Activated CD4-positive, alpha-beta T cell treated with anti-CD3 and anti-CD28 coated beads, Interleukin-10, Interleukin-2, amounts not matched to agents 100 ng/mL and 50 ng/mL, durations not matched to agents 16 hours and 8 hours (primary cell): ENCODE measurements around the gene MYH3.
A peak's percentile ranks its signal among the peaks of the same experiment; 100 is the strongest.

ENCODE experiments used
- DNase-seq: peaks from one replicate; pipeline ENCODE4 v3.0.0-alpha.2; 2020

MYH3 gene

DNA sequence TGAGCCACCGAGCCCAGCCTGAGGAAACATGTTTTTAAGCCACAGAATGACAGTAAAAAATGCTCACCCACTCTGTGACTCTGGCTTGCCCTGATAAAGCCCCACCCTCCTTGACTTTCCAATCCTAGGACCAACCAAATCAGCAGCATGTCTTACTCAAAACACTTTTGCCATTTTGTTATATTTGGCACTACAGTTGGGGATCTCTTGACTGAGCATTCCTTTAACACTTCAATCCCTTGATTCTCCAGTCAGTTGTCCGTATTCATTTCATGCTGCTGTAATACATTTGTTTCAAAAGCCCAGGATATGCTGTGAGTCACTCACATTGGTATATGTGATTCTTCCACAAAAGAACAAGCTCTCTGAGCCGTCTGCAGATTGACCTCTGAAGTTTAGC, 8.2 kb downstream of the MYH3 start:
- no peak for DNase-seq

DNA sequence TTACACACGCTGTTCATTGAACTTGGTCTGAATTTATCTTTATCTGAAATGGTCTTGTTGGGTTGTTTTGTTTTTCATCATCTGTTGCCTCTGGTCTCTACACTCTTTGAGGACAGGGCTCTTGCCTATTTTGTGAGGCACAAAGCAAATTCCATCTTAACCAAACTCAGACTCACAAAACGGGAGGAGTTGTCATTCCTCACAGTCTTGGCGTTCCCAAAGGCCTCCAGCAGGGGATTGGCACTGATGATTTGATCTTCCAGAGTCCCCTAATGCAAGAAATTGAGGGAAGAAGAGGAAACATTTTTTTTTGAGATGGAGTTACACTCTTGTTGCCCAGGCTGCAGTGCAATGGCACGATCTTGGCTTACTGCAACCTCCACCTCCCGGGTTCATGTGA, 8.7 kb downstream of the MYH3 start:
- no peak for DNase-seq

DNA sequence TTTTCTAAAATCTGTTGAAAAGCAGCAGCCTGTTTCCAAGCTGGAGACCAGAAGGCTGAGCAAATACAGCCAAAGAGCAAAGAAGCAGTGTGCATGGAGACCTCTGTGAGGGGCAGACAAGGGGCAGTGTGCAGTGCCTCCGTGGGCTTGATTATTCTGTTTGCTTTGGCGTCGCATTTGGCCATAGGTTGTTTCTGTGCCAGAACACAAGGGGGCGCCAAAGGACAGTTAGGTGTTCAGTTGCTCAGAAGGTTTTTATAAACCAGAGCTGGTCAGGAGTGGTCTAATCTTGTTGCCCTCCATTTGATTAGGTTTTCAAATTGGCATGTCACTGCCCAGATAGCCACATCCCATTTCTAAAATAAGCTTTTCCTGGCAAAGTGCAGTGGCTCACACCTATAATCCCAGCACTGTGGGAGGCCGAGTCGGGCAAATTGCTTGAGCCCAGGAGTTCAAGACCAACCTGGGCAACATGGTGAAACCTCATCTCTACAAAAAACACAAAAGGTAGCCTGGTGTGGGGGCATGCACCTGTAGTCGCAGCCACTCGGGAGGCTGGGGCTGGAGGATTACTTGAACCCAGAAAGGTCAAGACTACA, 10.6 kb downstream of the MYH3 start:
- peak; percentile 76 for DNase-seq

DNA sequence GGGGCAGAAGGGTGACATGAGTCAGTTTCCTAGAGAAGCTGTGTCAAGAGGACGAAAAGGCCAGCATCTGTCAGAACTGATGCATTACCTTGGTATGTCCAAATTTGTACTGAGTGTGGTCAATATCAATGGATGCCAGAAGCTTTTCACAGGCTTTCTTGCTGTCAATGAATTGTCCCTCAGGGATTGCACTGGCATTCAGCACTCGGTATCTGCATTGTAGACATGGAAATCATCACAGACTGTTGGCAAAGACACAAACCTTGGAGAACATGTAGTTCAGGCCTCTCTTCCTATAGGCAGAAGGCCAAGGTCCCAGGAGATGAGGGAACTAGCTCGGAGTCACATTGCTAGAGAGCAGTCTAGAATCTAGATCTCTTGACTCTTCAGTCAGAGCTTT, 16.6 kb downstream of the MYH3 start:
- DNase-seq, result no peak

DNA sequence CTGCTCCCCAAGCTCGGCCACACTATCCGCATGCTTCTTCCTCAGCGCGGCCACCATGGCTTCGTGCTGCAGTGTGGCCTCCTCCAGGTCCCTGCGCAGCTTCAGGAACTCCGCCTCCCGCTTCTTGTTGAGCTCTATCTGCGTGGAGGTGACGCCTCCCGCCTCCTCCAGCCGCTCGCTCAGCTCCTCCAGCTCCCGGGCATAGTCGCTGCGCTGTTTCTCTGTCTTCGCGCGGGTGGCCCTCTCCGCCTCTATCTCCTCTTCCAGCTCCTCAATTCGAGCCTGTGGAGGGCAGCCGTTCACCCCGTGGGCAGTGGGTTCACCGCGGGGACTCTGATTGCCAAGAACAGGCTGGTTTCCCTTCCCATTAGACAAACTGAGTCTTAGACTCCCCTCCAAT, 19.0 kb downstream of the MYH3 start:
- DNase-seq, result no peak

DNA sequence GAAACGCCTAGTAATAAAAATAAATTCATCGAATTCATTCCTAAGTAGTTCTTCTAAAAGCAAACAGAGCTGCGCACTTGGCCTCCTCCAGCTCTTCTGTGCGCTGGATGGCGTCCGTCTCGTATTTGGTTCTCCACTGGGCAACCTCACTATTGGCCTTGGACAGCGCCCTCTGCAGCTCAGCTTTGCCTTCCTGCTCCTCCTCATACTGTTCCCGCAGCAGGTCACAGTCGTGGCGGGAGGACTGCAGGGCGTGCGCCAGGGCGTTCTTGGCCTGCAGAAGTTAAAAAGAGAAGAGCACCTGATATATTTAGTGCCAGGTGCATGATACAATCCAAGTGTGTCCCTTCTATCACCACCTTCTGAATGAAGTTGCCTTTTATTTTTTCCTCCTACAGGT, 21.8 kb downstream of the MYH3 start:
- DNase-seq, result no peak

DNA sequence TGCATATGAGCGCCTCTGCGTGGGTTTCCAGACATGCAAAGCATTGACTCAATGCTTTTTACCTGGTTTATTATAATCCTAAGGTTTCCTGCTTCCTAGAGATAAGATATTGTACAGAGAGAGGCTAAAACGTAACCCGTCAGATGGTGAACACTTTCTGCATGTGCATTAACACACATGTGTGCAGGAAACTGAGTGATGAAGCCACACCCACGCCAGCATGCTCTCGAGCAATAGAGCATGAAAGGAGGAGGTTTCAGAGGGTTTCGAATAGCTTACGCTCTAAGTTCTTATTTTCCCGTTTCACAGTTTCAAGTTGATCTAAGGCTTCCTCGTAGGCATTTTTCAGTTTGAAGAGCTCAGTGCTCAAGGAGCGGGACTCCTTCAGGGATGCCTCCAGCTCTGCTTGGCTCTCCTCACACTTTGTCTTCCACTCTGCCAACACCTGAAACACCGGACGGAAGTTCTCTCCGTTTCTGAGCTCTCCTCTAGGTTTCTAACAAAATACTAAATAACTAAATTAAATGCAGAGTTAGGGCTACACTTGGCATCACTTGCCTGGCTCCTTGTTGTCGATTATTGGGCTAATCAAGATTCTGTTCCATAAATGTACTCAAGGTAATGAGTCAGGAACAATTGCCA, 23.2 kb downstream of the MYH3 start:
- no peak for DNase-seq

DNA sequence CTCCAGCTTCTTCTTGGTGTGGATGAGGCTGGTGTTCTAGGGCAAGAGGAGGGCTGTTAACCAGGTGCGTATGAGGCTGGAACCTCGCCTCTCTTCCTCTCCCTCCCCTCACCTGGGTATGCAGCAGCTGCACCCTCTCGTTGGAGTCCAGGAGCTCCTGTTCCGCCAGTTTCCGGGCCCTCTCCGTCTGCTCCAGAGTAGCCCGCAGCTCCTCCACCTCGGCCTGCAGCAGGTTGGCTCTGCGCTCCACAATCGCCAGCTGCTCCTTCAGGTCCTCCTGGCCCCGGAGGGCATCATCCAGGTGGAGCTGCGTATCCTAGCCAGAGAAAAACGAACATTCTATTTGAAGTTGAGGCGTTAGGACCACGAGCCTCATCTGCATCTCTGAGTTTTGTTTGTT, 25.4 kb downstream of the MYH3 start:
- DNase-seq, result no peak

DNA sequence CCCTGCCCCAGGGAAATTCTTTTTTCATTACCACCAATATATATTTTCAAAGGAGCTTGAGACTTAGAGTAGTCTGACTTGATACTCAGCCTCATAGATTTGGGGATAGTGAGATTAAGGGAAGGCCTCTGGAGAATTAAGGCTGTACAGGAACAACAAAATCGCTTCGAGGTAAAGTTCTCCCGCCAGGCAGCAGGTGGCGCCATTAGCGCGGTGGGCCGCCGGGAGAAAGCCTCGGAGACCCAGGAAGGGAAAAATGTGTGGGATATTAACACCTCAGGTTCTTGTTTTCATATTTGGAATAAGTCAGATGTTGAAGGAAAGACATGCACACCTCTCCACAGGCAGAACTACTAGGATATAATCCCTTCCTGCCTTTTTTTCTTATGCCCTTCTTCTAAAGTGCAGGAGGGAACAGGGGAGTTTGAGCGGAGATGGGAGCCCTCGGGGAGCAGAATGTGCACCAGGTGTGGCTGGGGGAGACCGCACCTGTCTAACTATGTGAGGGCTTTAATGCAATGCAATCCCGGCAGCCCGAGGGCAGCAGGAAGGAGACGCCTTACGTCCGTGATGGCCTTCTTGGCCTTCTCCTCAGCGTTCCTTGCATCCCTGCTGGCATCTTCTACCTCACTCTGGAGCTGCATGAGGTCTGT, 25.9 kb downstream of the MYH3 start:
- peak; percentile 35 for DNase-seq

DNA sequence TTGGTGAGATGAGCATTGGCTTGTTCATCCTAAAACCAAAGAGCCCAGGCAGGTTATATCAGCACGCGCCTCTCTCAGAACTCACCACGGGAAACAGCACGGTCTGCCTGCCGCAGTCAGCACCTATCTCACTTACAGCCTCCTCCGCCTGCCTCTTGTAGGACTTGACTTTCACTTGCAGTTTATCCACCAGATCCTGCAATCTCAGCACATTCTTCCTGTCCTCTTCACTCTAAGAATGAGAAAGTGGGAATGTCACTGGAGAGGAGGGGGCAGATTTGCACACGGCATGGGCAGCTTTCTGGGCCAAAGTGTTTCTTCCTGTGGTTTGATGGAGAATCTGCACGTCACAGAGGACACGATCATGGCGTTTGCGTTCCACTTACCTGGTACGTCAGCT, 27.4 kb downstream of the MYH3 start:
- DNase-seq, result no peak

DNA sequence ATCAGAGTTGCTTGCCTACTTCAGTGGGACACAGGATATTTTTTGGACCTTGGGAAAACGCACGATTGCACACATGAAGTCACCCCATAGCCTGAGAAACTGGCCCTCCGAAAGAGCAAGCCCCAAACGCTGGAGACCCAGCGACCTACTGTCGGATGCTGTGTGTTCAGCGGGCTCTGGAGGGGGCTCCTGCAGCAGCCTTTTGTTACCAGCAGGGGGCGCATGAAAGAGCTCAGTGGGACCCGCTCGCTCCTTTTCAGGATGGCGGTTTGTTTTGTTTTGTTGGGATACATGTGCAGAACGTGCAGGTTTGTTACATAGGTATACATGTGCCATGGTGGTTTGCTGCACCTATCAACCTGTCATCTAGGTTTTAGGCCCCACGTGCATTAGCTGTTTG, 28.4 kb downstream of the MYH3 start:
- peak; percentile 16 for DNase-seq

DNA sequence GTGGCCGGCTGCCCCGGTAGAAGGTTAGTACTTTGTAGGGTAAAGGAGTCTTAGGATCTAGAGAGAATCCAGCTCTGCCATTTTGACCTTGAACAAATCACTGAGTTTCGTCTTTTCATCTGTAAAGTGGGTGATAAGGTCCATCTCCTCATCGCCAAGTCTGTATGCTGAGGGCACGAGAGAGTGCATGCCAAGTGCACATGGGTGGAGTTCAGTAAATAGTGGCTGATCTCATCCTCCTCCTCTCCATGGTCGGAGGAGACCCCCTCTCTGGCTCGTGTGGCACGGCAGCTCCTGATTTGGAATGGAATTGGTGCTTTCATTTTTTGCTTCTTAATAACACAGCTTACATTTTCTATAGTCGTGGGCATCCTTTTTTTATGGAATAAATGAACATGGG, 30.7 kb downstream of the MYH3 start:
- no peak for DNase-seq

DNA sequence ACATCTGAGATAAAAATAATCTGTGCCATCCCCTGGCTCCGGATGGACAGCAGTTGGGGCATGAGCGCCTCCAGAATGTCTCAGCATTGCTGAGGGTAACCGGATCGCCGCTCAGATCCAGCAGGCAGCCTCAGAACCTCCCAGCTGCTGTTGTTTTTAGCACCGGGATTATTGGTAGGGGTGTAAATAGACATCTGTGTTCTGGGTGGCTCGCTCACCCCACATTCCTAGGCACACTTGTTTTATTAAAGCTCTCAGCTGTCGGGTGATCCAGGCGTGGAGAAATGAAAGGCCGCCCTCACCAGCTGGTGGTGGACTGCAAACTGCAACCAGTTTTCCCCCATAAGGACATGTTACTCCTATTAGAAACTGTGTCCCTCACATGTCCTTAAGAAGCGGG, 32.1 kb downstream of the MYH3 start:
- DNase-seq, result no peak

DNA sequence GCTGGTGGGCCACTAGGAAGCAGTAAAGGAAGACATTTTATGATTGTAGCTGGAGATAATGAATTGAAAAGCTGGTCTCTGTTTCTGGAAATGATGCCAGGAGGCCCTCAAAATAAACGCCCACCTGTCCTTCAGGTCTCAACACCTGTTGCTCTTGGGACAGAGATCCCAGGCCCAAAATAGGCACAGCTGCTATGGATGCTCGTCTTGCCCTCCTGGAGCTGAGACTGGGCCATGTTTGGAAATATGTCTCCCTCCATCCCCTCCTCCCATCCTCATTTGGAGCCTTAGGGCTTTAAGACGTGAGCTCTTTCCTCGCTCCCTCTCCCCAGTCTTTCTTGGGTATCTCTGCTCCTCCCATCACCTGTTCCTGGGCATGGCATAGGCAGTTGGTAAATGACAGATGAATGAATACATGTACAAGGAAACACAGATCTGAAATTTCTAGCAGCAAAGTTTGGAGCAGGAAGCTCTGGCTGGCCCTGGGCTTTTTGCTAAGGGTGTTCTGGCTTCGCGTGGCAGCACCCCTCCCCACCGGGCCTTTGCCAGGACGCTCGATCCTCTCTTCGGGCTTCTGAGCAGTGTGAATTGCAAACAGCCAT, 33.3 kb downstream of the MYH3 start:
- DNase-seq, result no peak

DNA sequence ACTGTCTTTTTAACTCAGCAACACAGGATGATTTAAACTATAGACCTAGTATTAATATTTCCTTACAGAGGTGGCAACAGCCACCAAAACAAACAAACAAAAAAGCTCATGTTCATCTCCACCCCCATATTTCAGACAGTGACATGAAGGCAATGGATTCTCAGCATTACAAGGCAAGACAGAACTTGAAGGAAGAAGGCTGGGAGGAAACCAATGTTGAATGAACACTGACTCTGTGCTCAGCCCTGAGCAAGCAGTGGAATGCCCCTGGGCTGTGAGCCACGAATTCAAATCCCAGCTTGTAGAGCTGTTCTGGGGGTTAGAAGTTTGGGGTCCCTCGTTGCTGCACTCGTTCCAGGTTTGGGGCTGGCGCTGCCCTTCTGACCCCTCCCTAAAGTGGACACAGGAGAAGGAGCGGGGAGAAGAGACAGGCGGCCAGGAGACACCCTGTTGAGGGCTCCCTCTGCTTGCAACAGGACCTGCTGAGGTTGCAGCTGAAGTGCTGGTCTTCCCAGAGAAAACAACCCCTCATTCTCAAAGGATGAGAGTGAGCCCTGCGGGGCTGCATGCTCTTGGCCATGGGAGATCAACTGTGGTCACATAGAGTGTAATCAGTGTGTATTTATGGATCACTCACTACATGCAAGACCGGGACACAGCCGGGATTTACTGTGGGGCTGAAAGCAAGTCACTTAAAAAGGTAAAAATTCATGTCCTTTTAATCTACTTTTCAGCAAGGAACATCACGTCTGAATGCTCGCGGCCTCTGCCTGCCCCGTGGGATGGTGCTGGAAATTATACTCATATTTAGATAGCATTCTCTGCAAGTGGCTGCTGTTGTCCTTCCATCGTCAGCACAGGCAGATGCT, 34.3 kb downstream of the MYH3 start:
- no peak for DNase-seq

DNA sequence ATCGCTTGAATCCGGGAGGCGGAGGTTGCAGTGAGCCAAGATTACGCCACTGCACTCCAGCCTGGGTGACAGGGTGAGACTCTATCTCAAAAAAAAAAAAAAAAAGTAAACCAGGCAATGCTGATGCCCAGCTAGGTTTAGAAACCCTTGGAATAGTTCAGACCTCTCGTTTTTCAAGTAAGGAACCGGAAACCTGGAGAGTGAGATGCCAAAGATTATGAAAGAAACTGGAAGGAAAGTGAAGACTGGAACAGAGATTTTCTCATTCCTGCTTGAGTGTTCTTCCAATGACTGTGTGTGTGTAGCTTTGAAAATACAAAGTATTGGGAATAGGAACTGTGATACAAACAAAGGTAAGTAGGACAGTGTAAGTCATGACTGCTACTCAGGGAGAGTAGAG, 35.7 kb downstream of the MYH3 start:
- DNase-seq, result no peak

DNA sequence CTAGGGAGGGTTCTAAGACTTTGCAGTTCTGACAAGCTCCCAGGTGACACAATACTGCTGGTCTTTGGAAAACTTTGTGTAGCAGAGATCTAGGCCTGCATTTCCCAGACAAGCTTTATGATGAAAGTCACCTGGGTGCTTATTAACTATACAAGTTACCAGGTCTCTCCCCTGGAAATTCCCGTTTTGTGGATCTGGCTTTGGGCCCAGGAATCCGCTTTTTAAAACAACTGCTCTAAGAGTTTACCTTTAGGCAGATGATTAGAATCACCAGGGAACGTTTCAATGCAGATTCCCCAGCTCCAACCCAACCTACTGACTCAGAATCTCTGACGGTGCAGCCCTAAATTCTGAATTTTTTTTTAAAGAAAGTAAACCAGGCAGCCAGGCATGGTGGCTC, 36.3 kb downstream of the MYH3 start:
- DNase-seq, result no peak

DNA sequence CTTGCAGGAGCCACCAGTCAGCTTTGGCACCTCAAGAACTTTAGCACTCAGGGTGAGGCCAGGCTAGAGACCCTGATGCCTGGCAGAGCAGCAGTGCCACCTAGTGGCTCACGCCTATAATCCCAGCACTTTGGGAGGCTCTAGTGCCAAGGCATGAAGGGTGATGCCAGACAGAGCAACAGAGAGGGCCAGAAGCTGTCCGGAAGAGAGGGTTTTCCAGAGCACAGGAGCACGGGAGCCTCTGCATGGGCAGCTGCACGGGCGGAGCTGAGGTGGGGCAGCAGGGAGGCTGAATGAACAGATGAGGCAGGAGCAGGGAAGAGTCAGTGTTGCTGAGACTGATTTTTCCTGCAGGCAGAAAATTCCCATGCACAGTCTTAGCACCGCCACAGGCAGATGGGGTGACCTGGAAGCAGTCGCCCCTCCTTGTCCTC, 38.9 kb downstream of the MYH3 start:
- peak; percentile 80 for DNase-seq

DNA sequence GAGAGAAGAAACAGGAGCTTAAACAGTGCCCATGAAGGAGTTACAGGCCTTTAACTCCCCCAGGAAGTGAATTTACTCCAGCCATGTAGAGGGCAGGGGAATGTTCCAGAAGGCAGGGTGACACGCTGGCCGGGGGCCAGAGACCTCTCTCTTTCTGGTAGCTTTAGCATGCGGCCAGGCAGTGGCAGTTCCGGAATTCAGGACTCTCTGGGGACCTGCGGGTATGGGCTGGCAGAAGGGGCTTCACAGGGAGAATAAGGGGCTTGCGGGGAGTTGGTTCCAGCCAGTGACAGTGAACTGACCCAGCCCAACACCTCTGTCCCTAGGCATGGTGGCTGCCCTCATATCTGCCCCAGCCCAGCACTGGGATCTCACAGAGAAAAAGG, 40.0 kb downstream of the MYH3 start:
- DNase-seq, result no peak

DNA sequence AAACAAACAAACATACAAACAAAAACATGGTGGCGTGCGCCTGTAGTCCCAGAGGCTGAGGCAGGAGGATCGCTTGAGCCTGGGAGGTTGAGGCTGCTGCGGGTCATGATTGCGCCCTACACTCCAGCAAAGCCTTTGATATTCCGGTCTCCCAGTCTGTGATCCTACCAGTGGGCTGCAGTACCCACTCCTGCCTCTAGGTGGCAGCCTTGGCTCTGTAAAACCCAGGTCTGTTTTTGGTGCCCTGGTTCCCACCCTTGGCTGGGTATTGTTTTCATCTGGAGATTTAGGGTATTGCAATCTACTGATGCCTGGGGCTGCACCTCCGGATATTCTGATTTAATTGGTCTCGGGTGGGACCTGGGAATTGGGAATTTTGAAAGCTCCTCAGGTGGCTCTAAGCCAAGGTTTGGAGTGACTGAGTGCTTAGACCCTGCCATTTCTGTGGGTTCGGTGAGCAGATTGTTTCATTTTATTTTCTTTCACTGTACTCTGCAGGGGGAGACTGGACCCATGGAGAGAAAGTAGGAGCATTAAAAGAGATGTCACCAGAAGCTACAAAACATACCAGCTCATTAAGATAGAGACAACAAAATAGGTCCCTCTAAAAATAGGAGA, 40.5 kb downstream of the MYH3 start:
- DNase-seq, result peak; percentile 80

DNA sequence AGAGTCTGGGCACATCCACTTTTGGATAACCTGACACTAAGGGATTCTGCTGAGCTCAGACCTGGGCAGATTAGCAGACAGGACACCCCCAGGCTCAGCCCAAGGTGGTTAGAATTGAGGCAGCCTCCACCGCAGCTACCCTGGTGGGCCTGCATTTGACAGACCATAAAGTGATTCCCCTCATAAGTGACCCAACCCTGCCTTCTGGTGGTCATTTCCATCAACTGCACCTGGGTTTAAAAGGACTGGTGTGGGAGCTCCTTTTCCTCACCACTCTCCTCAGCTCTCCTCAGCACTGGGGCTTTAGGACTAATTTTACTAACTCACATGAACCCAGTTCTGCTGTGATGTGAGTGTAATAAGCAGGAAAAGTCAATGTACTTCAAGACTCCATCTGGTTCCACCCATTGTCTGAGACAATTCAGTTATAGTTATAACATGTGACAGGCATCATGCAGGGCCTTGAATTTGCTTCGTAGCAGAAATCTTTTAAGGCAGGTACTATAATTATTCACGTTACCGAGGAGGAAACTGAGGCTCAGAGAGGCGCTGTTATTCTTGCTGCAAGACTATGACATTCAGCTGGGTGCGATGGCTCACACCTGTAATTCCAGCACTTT, 42.5 kb downstream of the MYH3 start:
- DNase-seq, result peak; percentile 32

DNA sequence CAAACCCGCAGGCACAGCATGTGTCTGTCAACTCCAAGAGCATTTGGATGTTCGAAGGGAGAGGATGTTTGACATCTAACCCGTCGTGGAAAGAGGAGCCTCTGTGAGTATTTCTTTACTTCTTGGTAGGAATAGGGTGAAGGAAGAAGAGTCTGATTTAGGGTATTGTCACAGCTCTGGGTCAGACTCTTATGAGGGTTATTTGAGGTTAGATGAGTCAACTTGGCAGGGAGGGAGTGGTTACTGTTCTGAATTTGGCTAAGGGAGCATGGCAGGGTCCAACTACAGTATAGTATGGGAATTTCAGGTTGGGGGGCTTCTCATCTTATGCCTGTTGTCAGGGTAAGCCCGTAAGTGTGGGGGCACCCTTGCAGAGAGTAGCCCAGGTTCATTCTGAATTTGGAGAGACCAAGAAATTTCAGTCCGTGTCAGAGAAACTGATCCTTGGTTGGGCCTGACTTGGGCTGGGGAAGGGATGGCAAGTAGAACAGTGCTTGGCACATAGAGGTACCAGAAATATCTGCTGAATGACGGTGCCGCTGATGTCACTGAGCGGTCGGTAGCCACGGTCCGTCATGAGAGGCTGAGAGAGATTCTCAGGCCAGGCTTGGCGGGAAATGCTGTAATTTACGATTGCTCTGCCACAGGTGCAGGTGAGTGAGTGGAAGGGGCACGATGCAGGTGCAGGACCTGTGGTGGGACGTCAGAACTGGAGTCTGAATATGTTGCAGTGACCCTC, 43.2 kb downstream of the MYH3 start:
- no peak for DNase-seq
